HuH-7 (cell line): ENCODE results near the gene TMEM151B.
"Not testable (repeated sequence)": the region's sequence is repeated elsewhere in the genome, so short reads cannot be mapped to it uniquely, and the experiment has no call there.

Source experiments
- DNase-seq: peaks from one replicate; pipeline ENCODE4 v3.0.0; 2011; ENCODE audit warnings: low spot score

Gene TMEM151B

DNA sequence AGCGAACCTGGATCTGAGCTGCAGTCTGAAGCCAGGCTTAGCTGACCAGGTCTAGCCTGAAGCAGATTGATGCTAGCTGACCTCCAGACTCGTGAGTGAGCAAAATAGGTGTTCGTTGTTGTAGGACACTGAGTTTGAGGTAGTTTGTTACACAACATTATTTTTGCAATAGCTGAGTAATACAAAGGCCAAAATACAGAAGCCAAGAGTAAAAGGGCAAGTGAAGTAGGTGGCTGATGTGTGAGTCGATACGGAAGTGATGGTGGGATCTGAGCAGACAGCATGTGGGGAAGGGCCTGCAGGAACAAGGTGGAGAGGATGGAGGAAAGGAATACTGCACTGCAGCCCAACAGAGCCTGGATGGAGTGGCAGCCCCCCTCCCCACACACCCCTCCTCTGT, 63.7 kb downstream of the TMEM151B start:
- DNase-seq, result no peak

DNA sequence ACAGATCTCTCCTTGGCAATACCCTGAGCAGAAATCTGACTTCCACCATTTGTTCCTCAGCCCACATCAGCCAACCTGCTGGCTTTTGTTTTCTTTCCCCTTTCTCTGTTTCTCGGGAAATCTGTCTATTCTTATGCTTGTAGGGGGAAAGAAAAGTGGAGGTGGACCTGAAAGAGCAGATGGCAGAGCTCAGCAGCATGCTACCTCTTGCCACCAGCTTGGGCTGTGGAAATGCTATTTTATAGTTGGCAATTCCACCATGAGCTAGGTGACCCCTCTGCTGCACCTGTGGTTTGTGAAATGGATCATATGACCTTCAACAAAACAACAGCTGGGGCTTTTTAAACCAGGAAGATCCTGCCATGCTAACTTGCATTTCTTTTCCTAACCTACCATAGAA, 65.4 kb downstream of the TMEM151B start:
- no peak for DNase-seq

GRCh38 chr6:44338228-44339122, 68.2 kb downstream of the TMEM151B start:
- DNase-seq, result peak; percentile 49

GRCh38 chr6:44339301-44339700, 69.1 kb downstream of the TMEM151B start:
- DNase-seq, result no peak

- no peak for DNase-seq
Measured at GRCh38 chr6:44339763-44340625, 69.7 kb downstream of the TMEM151B start.

DNA sequence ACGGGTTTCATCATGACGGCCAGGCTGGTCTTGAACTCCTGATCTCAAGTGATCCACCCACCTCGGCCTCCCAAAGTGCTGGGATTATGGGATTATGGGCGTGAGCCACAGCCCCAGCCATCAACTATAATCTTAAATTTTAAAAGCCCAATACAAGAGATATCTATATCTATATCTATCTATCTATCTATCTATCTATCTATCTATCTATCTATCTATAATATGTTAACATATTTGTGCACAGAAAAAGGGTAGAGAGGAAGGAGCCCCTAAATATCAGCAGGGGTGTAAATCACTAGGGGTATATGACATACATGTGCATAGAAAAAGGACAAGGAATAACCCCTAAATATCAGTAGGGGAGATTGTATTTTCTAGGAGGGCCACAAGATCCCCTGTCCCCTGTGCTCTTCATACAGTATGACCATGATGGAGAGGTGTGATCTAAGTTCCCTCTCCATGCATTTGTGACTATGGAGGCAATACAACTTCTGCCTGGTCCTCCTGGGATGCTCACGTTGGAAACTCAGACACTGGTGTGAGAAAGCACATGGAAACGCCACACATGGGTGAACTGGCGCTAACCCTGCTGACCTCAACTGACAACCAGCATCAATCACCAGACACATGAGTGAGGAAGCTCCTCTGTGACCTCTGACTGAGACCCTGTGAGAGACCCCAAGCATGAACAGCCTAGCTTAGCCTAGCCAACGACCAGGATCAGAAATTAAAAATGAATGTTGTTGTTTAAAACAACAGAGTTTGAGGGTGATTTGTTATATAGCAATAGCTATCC, 71.0 kb downstream of the TMEM151B start:
- no peak for DNase-seq

DNA sequence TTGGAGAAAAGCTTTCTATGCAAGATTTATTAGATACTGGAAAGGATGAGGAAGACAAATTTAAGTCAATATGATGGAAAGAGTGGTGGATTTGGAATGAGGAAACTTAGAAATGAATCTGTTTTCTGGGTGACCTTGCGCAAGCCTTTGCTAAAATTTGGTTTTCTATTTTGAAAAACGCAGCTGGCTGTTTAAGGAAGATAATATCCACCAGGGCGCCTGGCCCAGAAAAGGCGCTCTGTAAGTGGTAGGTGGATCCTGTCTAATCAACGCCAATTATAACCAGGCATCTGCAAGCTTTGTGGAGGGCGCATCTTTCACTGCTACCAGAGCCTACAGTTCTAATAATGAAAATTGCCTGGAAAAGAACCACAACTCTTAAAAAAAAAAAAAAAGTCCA, 71.8 kb downstream of the TMEM151B start:
- no peak for DNase-seq

DNA sequence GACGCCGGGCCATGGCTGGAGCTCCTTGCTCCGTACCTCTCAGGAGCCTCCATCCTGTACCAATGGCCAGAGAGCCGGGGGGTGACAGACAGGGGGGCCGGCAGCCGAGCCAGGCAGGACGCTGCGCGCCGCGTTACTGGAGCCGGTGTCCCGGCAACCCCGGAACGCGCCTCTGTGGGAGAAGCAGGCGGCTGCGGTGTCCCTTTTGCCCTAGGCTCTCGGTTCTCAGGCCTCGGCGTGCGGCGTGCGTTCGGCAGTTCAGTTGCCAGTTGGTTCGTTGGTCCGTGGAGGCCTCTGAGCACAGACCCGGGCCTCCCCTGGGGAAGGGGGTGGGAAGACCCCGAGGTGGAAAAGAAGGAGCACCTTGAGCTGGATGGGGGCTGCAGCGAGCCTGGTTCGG, 72.2 kb downstream of the TMEM151B start, which contains the start of gene SPATS1:
SPATS1 (plus strand) TSS at position 162 of the 400 bp plus-strand sequence. CDS start 446 bp downstream, outside the sequence.
- DNase-seq, result no peak

DNA sequence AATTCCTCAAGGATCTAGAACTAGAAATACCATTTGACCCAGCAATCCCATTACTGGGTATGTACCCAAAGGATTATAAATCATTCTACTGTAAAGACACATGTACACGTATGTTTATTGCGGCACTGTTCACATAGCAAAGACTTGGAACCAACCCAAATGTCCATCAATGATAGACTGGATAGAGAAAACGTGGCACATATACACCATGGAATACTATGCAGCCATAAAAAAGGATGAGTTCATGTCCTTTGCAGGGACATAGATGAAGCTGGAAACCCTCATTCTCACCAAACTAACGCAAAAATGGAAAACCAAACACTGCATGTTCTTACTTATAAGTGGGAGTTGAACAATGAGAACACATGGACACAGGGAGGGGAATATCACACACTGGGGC, 76.6 kb downstream of the TMEM151B start:
- not testable (repeated sequence) for DNase-seq

DNA sequence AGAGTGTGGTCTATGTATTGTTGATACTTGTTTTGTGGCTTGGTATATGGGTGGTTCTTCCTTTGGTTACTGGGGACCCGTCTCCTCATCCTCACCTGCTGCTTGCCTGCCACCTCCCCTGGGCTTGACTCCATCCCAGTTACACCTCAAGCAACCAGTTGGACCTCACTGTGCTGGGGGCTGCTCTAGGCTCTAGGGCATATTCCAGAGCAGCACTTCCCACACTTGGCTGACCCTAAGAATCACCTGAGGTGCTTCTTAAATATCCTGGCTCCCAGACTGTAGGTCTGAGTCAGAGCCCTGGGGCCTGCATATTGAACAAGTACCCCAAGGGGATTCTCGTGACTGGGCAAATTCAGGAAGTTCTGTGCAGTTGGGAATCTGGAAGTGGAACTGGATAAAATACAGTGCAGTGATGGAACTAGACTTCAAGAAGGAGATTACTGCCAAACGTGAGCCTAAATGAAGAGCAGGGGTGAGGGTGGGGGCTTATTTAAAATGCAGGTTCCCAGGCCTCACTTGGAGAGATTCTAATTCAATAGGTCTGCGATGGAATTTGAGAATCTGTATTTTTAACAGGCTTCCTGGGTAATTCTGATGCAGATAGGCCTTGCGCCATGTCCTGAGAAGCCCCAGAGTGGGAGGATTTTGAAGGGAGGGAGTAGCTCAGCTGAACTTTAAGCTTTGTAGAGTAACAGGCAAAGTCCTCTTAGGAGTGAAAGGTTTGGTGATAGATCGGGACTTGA, 79.8 kb downstream of the TMEM151B start:
- DNase-seq, result no peak

- DNase-seq, result not testable (repeated sequence)
Measured at GRCh38 chr6:44350650-44350994, 80.4 kb downstream of the TMEM151B start.

- DNase-seq, result no peak
Measured at GRCh38 chr6:44352259-44352658, 82.0 kb downstream of the TMEM151B start.

DNA sequence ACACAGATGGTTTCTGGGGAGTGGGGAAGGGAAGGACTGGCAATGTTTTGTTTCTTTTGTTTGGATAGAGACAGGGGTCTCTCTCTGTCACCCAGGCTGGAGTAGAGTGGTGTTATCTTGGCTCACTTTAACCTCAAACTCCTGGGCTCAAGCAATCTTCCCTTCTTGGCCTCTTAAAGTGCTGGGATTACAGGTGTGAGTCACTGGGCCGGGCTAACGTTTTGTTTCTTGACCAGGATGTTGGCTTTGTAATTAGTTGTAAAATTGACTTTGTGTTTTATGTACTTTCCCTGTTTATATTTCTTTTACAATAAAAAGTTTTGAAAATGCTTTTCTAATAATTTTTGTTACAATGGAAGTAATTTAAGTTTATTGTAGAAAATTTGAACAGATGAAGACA, 83.1 kb downstream of the TMEM151B start:
- no peak for DNase-seq

GRCh38 chr6:44355640-44356039, 85.4 kb downstream of the TMEM151B start:
- no peak for DNase-seq

- DNase-seq, result no peak
Measured at GRCh38 chr6:44356487-44356886, 86.2 kb downstream of the TMEM151B start.
